ENCODE data around the gene EXOC3L4.
"Not testable (repeated sequence)": the region's sequence is repeated elsewhere in the genome, so short reads cannot be mapped to it uniquely, and the experiment has no call there.

EXOC3L4 gene

DNA sequence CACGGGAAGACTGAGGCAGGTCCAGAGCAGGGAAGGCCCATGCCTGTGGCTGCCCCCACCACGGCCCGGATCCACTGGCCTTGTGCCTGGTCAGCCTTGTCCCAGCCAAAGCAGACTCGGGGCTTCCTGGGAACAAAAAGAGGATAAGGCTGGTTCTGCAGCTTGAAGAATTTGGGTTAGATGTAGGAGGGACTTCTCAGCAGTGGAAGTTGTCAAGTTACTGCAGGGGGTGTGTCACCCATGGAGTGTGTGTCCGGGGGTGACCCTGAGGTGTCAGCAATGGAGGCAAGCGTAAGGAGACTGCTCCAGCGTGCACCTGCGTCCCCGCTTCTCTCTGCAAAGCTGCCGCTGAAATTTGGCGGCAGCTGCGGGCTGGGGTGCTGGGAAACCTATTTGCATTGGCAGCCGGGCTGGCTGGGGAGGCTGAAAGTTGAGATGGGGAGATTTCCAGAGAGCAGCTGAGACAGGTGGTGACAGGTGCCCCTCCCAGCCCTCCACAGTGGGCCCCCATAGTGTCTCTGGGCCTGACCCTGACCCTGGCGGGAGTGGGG, 16.2 kb downstream of the EXOC3L4 start:
- H3K27me3 ChIP-seq (ENCODE audit: insufficient read depth, low read length), result peaks cover 6% of the 10 kb centered on the region; the same call in 1 of the 2 replicates
- no peaks in the 10 kb centered on the region for H3K9me3 ChIP-seq (ENCODE audit: insufficient read depth, low read depth, low read length)
- peak overlapping the region; percentile 87; the same call in 1 of the 2 replicates for H3K27ac ChIP-seq (ENCODE audit: low read depth, low read length)
- H3K4me1 ChIP-seq (ENCODE audit: insufficient read depth, low read length), result peaks cover 38% of the 10 kb centered on the region
- 0 out of 2 replicates have a peak overlapping the region, but pooled peaks have one; percentile 38 for H3K9ac ChIP-seq (ENCODE audit: low read depth, low read length)
- WGBS, result 30% methylated on average over 14 of the region's 14 CpGs
- H3K36me3 ChIP-seq (ENCODE audit: insufficient read depth, low read length), result no peaks in the 10 kb centered on the region
- no peak overlapping the region for H3K4me3 ChIP-seq (ENCODE audit: low read length)

DNA sequence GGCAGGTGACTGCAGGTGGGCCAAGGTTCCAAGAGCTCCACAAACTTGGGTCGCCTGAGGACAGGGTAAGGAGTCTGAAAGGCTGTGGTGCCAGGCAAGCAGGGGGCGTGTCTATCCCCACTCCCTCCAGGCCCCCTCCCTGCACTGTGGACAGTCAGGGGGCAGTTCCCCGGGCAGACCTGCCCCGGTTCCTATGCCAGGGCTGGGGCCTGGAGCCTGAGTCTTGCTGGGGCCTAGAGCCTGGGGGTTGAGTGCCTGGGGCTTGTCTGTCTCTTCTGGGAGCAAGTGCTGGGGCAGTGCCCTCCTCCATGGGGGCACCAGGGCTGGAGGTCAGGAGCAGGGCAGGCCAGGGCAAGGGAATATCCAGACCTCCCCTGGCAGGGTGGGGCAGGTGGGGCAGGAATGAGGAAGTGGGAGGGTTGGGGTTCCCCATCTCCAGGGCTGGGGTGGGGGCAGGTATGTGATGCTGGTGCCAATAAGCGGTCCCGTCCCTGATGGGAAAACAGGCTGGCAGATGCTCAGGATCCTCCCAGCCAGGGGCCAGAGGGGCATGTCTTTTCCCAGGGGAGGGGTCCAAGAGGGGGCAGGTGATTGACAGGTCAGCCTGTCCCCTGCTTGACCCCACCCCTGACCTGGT, 16.8 kb downstream of the EXOC3L4 start:
- H3K27me3 ChIP-seq (ENCODE audit: insufficient read depth, low read length), result peaks cover 6% of the 10 kb centered on the region; the same call in 1 of the 2 replicates
- H3K4me1 ChIP-seq (ENCODE audit: insufficient read depth, low read length), result peaks cover 38% of the 10 kb centered on the region
- H3K27ac ChIP-seq (ENCODE audit: low read depth, low read length), result no peak overlapping the region
- H3K36me3 ChIP-seq (ENCODE audit: insufficient read depth, low read length), result no peaks in the 10 kb centered on the region
- H3K9ac ChIP-seq (ENCODE audit: low read depth, low read length), result no peak overlapping the region
- 77% methylated on average over 6 of the region's 6 CpGs for WGBS
- no peaks in the 10 kb centered on the region for H3K9me3 ChIP-seq (ENCODE audit: insufficient read depth, low read depth, low read length)
- H3K4me3 ChIP-seq (ENCODE audit: low read length), result no peak overlapping the region

DNA sequence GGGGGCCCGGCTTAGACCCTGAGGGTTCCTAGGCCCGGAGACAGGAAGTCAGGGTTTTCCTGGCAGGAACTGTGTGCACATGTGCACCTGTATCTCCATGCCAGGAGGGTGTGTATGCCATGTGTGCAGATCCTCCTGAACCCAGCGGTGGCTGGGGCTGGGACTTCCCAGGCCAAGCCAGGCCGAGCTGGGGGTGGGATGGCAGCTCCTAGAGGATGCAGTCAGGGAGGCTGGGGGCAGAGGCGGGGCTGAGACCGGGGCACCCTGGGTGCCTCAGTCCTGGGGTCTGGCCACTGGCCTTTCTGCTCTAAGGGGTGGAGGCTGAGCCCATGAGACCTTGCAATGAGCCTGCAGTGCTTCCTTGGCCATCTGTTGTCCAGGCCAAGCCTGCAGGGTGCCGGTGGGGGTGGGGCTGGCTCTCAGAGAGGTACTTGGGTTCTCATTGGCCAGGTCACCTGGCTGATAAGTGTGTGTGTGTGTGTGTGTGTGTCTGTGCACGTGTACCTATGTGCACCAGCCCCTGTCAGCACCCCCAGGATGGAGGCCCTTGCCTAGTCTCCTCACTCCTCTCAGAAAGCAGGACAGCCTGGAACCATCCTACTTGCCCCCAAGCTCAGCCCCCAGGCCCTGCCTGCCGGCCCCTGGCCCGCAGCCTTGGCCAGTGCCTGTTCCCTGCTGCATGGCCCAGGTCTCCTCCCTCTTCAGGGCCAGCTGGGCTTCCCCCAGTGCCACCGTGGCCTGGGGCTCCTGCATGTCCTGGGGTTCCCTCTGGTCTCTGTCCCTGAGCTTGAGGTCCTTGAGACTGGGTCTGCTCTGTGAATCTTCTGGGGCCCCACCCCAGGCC, 18.1 kb downstream of the EXOC3L4 start:
- Histone ChIP-seq H3K27ac (ENCODE audit: low read depth, low read length) (no peak overlapping the region), H3K36me3 (ENCODE audit: insufficient read depth, low read length) (no peaks in the 10 kb centered on the region), H3K27me3 (ENCODE audit: insufficient read depth, low read length) (peaks cover 6% of the 10 kb centered on the region; the same call in 1 of the 2 replicates), H3K4me3 (ENCODE audit: low read length) (no peak overlapping the region), H3K9ac (ENCODE audit: low read depth, low read length) (no peak overlapping the region), H3K9me3 (ENCODE audit: insufficient read depth, low read depth, low read length) (no peaks in the 10 kb centered on the region), H3K4me1 (ENCODE audit: insufficient read depth, low read length) (peaks cover 38% of the 10 kb centered on the region)
- WGBS, result 82% methylated on average over 11 of the region's 11 CpGs

DNA sequence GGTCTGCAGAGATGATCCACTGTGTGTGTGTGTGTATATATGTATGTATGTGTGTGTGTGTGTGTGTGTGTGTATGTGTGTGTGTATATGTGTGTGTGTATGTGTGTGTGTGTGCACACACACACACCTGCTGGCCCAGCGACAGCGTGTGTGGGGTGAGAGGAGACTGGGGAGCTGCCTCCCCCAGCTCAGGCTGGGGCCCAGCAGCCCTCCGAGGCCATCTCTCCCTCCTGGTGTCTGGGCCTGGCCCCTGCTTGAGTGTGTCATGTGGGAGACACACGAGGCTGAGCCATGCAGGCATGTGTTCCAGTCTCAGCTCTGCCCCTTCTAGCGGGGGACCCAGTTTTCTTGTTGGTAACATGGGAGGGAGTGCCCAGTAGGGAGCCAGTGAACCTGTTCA, 18.8 kb downstream of the EXOC3L4 start:
- Histone ChIP-seq H3K36me3 (ENCODE audit: insufficient read depth, low read length) (no peaks in the 10 kb centered on the region), H3K9me3 (ENCODE audit: insufficient read depth, low read depth, low read length) (no peaks in the 10 kb centered on the region), H3K9ac (ENCODE audit: low read depth, low read length) (no peak overlapping the region), H3K4me3 (ENCODE audit: low read length) (no peak overlapping the region), H3K27me3 (ENCODE audit: insufficient read depth, low read length) (peaks cover 6% of the 10 kb centered on the region; the same call in 1 of the 2 replicates), H3K4me1 (ENCODE audit: insufficient read depth, low read length) (peaks cover 34% of the 10 kb centered on the region), H3K27ac (ENCODE audit: low read depth, low read length) (no peak overlapping the region)
- 91% methylated on average over 5 of the region's 5 CpGs for WGBS

DNA sequence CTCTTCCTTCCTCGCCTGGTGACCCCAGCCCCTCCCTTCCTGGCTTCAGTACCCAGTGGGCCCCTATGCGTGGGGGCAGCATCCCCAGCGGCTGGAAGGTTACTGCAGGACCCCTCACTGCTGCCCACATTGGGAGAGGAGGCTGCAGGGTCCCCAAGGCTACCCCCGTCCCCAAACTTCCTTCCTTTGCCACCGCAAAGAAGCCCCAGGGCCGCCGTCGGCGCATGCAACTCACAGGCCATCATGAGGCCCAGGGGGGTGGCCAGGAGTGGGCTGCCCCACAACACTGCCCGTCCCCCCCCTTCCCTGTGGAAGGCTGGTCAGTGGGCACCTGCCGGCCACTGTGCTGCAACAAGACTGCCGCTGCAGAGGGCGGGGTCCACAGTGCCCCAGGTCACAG, 19.2 kb downstream of the EXOC3L4 start:
- H3K4me3 ChIP-seq (ENCODE audit: low read length), result no peak overlapping the region
- H3K9me3 ChIP-seq (ENCODE audit: insufficient read depth, low read depth, low read length), result no peaks in the 10 kb centered on the region
- H3K9ac ChIP-seq (ENCODE audit: low read depth, low read length), result no peak overlapping the region
- 92% methylated on average over 13 of the region's 13 CpGs for WGBS
- no peak overlapping the region for H3K27ac ChIP-seq (ENCODE audit: low read depth, low read length)
- H3K4me1 ChIP-seq (ENCODE audit: insufficient read depth, low read length), result peaks cover 29% of the 10 kb centered on the region
- no peaks in the 10 kb centered on the region for H3K36me3 ChIP-seq (ENCODE audit: insufficient read depth, low read length)
- peaks cover 6% of the 10 kb centered on the region; the same call in 1 of the 2 replicates for H3K27me3 ChIP-seq (ENCODE audit: insufficient read depth, low read length)

DNA sequence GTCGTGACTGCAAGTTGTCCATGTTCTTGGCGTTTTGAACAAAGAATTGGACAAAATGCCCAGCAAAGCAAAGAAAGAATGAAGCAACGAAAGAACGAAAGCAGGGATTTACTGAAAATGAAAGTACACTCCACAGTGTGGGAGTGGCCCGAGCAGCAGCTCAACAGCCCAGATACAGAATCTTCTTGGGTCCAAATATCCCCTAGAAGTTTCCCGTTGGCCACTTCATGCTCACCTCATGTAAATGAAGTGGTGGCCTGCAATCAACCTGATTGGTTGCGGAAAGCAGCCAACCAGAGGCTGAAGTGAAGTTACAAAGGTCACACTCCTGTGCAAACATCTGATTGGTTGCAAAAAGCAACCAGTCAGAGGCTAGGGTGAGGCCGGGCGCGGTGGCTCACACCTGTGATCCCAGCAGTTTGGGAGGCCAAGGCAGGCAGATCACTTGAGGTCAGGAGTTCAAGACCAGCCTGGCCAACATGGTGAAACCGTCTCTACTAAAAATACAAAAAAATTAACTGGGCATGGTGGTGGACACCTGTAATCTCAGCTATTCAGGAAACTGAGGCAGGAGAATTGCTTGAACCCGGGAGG, 20.7 kb downstream of the EXOC3L4 start:
- not testable (repeated sequence) for H3K27me3 ChIP-seq (ENCODE audit: insufficient read depth, low read length); H3K9ac ChIP-seq (ENCODE audit: low read depth, low read length); H3K27ac ChIP-seq (ENCODE audit: low read depth, low read length); H3K4me3 ChIP-seq (ENCODE audit: low read length); H3K36me3 ChIP-seq (ENCODE audit: insufficient read depth, low read length); H3K9me3 ChIP-seq (ENCODE audit: insufficient read depth, low read depth, low read length)
- peaks cover 22% of the 10 kb centered on the region for H3K4me1 ChIP-seq (ENCODE audit: insufficient read depth, low read length)
- WGBS, result 91% methylated on average over 12 of the region's 12 CpGs

DNA sequence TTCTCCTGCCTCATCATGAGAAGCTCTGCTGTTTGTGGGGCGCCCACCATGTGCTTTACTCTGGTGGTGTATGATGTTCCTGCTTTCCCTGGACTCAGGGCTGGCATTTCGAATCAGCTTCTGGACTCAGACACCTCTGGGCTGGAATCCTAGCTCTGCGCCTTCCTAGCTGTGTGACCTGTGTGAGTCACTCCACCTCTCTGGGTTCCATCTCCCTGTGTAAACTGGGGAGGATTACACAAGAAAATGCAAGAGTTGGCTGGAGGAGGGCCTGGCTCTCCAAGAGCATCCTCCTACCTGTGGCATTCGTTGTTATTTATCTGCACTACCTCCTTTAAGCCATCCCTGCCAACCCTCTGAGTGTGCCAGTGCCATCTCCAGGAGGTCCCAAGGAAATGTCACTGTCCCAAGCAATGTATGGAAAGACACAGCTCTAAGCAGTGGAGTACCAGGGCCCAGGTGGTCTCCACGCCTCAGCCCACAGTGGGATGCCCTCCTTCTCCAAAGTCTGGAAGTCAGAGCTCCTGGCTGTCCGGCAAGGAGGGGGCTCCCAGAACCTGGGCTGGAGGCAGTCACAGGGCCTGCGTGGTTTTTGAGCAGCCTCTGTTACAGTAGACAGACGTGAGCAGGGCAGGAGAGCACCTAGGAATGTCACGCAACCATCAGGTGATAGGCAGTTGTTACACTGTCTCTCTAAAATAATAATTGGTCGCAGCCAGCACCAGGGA, 21.5 kb downstream of the EXOC3L4 start:
- H3K9me3 ChIP-seq (ENCODE audit: insufficient read depth, low read depth, low read length), result no peaks in the 10 kb centered on the region
- H3K36me3 ChIP-seq (ENCODE audit: insufficient read depth, low read length), result no peaks in the 10 kb centered on the region
- no peak overlapping the region for H3K27ac ChIP-seq (ENCODE audit: low read depth, low read length)
- no peak overlapping the region for H3K4me3 ChIP-seq (ENCODE audit: low read length)
- WGBS, result 94% methylated on average over 10 of the region's 10 CpGs
- no peaks in the 10 kb centered on the region for H3K27me3 ChIP-seq (ENCODE audit: insufficient read depth, low read length)
- H3K4me1 ChIP-seq (ENCODE audit: insufficient read depth, low read length), result peaks cover 14% of the 10 kb centered on the region
- H3K9ac ChIP-seq (ENCODE audit: low read depth, low read length), result no peak overlapping the region

DNA sequence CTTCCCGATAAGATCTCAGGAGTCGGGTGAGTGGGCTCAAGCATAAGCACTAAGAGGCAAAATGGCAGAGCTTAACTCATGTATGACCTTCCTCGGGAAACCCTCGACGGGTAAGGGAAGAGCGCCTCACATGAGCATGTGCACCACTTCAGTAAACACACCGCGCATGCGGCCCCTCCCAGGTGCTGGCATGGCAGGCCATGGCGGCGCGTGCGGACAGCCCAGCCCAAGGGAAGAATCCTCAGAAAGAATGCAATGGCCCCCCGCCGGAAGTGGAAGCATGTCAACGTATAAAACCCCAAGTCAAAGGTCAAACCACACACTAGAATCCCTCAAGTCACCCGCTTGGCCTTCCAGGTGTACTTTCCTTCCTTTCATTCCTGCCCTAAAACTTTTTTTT, 22.1 kb downstream of the EXOC3L4 start:
- Histone ChIP-seq H3K36me3 (ENCODE audit: insufficient read depth, low read length) (no peaks in the 10 kb centered on the region), H3K27me3 (ENCODE audit: insufficient read depth, low read length) (0 out of 2 replicates have a peak, but pooled peaks cover 3% of the 10 kb centered on the region), H3K9ac (ENCODE audit: low read depth, low read length) (no peak overlapping the region), H3K4me3 (ENCODE audit: low read length) (no peak overlapping the region), H3K27ac (ENCODE audit: low read depth, low read length) (no peak overlapping the region), H3K9me3 (ENCODE audit: insufficient read depth, low read depth, low read length) (no peaks in the 10 kb centered on the region), H3K4me1 (ENCODE audit: insufficient read depth, low read length) (peaks cover 11% of the 10 kb centered on the region; the same call in 1 of the 2 replicates)
- 91% methylated on average over 17 of the region's 17 CpGs for WGBS

DNA sequence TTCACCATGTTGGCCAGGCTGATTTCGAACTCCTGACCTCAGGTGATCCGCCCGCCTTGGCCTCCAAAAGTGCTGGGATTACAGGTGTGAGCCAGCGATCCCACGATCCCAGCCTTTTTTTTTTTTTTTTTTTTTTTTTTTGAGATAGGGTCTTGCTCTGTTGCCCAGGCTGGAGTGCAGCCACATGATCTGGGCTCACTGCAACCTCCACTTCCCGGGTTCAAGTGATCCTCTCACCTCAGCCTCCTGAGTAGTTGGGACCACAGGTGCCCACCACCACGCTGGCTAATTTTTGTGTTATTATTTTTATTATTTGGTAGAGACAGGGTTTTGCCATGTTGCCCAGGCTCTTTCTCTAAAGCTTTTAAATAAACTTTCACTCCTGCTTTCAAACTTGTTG, 23.0 kb downstream of the EXOC3L4 start:
- not testable (repeated sequence) for H3K4me1 ChIP-seq (ENCODE audit: insufficient read depth, low read length)

DNA sequence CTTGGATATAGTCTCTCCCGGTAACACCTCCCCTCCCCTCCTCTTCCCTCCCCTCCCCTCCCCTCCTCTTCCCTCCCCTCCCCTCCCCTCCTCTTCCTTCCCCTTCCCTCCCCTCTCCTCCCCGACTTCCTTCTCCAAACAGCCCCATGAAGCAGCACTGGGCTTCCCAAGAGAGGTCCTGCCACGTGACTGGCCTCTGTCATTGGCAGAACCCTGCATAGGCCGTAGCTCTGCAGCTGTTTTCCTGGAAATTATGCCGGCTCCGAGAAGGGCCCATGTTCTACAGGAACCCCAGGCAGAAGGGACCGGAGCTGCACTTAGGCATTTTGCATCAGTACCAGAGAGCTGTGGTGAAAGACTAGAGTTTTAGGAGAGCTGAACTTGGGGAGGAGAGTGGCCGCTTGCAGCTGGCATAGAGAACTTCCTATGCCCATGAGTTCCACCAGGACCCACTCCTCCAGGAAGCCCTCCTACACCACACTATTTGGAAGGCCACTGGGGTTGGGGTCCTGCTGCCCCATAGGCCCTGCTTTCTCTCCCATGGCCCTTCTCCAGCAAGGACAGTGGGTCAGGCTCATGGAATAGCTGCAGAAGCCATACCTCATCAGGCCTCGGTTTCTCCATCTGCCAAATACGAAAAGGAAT, 23.6 kb downstream of the EXOC3L4 start:
- H3K27ac ChIP-seq (ENCODE audit: low read depth, low read length), result no peak overlapping the region
- peaks cover 5% of the 10 kb centered on the region; the same call in 1 of the 2 replicates for H3K27me3 ChIP-seq (ENCODE audit: insufficient read depth, low read length)
- H3K9ac ChIP-seq (ENCODE audit: low read depth, low read length), result no peak overlapping the region
- no peak overlapping the region for H3K4me3 ChIP-seq (ENCODE audit: low read length)
- H3K9me3 ChIP-seq (ENCODE audit: insufficient read depth, low read depth, low read length), result no peaks in the 10 kb centered on the region
- peaks cover 10% of the 10 kb centered on the region for H3K4me1 ChIP-seq (ENCODE audit: insufficient read depth, low read length)
- H3K36me3 ChIP-seq (ENCODE audit: insufficient read depth, low read length), result no peaks in the 10 kb centered on the region
- 63% methylated on average over 9 of the region's 10 CpGs for WGBS

More for the DNA sequence above, 23.0 kb downstream of the EXOC3L4 start:
- not testable (repeated sequence) for H3K4me3 ChIP-seq (ENCODE audit: low read length); H3K36me3 ChIP-seq (ENCODE audit: insufficient read depth, low read length); H3K27me3 ChIP-seq (ENCODE audit: insufficient read depth, low read length); H3K9ac ChIP-seq (ENCODE audit: low read depth, low read length); H3K27ac ChIP-seq (ENCODE audit: low read depth, low read length); H3K9me3 ChIP-seq (ENCODE audit: insufficient read depth, low read depth, low read length)
- WGBS, result 98% methylated on average over 4 of the region's 7 CpGs

Measured in HUES64 (cell line).